ENCODE data around the gene RPL18A.
A peak's percentile ranks its signal among the peaks of the same experiment; 100 is the strongest.

RPL18A gene

DNA sequence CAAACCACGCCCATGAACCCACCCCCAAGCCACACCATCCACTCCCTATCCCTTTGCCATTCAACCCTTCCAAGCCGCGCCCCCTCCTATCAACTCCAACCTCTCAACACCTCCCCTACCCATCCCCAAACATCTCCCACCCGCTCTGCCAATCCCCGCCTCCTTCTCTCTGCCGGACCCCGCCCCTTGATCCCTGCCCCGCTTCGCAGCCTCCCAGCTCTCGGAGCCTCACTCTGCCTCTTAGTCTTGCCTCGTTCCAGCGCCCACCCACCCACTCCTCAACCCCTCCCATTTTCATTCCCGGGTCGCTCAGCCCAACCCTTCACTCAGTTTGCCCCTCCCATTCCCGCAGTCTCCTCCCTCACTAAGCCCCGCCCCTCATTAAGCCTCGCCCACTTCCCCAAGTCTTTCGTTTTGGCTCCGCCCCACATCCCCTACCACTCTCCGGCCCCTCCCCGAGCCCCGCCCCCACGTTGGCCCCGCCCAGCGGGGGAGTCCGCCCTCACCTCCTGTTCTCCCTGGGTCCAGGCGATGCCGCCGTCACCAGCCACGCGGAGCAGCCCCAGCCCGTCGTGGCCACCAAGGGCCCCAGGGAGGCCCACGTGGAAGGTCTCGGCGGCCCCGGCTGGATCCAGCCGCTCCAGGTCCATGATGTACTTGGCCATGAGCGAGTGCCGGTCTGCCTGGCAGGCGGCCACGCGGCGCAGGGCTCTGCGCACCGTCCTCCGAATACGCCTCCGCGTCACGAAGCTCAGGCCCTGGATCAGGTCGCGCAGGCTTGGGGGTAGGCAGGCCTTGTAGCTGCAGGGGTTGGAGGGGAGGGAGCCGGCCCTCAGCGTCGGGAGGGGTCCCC, 17.7 kb upstream of the RPL18A start:
- peak in 3 of 5 experiments; percentile 38 to 61 (median 51) for DNase-seq

DNA sequence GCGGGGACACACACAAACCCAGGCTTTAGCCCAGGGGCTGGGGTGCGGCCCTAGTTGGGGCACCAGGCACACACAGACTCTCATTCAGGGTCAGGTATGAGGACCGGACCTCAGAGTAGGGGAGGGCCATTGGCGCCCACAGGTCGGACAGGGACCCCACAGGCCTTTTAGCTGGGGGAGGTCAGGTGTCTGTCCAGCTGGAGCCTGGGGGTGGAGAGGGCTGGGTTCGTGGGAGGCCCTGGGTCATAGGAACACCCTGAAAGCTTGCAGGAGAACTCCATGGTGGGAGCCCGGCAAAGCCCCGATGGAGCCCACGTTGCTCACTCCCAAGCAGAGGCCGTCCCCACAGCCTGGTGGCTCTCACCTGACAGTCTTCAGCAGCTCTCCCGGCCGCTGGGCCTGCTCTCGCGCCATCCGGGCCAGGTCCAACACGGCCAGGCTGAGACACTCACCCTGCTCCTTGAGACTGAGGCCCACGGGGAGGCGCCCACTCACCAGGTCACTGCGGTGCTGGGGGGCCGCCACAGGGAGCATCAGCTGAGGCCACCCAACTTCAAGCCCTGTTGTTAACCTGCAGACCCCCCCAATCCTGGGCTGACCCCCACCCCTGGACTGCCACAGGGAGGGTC, 16.9 kb upstream of the RPL18A start:
- DNase-seq, result no peak

DNA sequence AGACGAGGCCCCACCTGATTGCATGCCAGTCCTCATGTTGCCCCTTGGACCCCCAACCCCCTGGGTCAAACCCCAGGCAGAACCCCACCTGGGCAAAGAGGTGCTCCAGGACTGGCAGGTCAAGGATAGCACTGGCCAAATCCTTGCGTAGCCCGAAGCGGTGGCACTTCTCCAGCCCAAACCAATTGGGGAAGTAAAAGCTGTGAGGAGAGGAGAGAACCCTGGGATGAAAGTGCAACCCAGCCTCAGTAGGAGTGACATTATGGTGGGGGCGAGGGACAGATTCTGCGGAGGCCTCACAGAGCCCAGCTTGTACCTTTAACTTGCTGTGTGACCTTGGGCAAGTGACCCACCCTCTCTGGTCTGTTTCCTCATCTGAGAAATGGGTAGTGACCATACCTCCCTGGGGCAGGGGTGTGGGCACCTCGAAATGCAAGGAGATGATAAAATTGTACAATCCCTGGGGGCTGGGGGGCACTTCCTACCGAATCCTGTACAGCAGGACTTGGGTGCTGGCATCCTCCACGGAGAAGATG, 16.4 kb upstream of the RPL18A start:
- DNase-seq, result no peak

DNA sequence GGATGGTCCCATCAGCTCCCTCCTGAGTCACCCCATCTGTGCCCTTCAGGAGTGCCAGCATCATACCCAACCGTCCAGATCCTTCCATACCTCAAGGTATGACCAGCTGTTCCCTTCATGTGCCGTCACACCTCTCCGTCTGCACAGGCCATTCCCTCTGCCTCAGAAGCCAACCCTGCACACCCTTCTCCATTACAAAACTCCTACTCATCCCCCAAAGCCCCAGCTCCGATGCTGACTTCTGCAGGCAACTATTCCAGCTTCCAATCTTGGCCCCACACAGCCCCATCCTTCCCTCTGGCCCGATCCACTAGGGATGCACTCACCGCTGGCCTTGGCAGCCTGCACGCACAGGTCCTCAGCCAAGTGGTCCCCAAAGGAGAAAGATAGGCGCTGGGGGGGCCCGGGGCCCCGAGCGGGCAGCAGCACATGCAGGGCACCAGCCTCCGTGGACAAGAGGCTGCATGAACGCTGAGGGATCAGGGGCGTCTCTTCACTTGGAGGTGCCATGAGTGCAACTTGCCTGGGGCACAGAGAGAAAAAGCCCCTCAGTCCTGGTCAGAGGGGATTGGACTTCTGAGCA, 15.7 kb upstream of the RPL18A start:
- DNase-seq, result no peak

DNA sequence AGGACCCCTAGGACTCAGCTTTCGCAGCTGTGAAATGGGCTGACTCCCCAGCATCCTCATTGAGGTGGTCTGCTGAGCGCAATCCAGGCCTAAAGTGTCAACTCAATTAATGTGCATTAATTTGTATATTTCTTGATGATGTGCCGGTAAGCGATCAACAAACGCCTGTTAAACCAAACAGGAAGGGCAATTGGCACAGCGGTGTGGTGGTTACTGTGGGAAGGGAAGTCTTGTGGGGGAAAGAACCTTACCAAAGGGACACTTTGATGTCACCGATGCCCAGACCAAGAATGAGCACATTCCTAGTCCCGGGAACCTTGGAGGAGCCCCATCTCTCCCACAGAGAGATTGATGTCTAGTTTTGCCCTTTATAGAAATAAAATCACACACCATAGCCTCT, 13.6 kb upstream of the RPL18A start:
- peak in 3 of 5 experiments; percentile 44 to 71 (median 68) for DNase-seq

DNA sequence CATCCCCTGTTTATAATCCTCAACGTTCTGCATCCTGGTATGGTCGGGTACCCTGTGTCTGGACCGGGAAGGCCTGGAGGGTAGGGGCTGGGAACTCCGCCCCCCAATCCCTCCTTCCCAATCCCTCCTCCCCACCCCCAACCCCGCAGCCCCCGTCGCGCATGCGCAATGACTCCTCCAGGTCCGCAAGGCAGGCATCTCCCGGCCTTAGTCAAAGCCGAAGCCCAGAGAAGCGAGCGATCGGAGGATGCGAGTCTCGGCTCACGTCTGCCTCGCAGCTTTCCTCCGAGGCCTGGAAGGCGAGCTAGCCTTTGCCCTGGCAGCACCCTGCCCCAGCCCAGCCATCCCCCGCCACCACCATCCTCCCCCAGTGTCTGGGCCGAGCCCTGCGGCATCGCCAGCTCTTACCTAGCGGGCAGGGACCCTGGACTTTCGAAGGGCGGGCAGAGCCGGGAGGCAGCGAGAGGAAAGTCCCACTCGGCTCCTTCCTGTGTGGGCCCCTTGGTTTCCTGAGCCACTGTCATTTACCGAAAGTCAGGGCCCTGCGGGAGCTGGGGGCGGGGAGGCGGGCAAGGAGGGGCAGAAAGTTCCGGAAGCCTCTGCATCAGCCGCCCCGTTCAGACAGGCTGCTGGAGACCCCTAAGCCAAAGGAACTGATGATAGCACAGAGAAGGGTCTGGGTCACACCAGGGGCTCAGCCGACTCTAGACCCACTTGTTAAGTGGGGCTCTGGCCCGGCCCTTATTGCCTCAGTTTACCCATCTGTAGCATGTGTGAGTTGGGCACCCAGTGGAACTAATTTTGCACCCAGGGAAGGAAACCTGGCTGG, 12.0 kb upstream of the RPL18A start, which contains the start of gene JAK3:
Gene JAK3, minus strand, starts transcription at position 445 of the 829 bp plus-strand sequence. CDS start 3,565 bp downstream, outside the sequence.
- DNase-seq, result peak; percentile 63 to 93 (median 86)

DNA sequence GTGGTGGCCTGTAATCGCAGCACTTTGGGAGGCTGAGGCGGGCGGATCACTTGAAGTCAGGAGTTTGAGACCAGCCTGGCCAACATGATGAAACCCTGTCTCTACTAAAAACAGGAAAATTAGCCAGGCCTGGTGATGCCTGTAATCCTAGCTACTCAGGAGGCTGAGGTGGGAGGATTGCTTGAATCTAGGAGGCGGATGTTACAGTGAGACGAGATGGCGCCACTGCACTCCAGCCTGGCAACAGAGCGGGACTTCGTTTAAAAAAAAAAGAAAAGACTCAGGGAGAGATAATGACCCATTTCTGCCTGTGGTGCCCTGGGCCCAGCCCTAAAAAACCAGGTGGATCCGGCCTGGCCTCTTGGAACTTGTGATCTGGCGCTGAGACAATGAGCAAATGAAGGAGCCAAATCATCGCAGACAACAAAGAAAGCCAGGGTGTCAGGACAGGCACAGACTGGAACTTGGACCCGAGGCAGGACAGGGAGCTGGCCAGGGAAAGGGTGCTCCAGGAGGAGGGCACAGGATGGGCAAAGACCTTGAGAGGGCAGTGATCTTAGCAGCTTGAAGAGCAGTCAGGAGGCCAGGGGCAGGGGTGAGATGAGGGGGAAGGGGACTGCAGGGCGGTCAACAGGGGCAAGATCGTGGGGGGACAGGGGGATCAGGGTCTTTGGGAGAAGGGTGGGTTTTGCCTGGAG, 11.0 kb upstream of the RPL18A start:
- no peak for DNase-seq

DNA sequence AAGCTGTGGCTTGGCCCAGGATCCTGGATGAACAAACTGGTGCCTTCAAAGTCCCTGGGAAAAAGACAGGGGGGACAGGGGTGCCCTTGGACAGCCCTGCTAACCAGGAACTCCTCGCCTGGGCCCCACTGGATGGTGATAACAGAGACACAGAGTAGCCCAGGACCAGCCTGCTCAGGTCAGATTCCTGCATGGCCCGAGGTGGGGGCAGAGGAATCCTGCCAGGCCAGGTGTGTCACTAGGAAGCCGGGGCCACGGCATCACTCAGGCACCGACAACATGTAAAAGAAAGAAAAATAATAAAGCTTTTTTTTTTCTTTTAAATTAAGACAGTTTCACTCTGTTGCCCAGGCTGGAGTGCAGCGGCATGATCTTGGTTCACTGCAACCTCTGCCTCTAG, 5.6 kb upstream of the RPL18A start:
- no peak for DNase-seq

DNA sequence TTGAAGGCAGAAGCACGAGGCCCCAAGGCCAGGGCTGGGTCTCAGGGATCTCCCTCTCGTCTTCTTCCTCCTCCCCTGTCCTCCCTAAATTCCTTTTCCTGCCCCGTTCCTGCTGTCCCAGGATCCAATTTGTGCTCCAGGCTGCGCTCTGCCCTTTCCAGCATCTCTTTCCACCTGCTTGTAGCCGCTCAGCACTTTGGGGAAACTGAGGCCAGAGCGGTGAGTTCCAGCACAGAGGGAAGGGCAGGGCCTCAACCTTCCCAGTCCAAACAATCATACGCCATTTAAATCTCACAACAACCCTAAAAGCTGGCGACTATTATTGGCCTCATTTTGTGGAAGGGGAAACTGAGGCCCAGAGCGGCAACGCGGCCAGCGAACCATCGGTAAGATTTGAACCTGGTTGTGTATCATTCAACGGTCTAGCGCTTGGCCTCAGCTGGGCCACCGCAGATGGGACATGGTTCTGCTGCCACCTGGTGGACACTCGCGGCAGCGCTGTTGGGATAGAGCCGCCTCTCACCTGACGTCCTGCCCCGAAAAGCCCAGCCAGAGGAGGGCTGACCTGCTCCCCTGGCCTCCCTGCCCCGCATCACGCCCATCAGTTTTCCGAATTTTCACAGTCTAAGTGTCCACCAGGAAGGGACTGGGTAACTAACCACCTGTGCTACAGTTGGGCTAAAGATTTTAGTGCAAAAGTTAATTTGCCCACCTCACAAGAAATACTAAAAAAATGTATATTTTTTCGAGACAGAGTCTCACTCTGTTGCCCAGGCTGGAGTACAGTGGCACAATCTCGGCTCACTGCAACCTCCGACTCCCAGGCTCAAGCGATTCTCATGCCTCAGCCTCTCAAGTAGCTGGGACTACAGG, 4.2 kb upstream of the RPL18A start:
- DNase-seq, result peak; percentile 69 to 93 (median 81)

DNA sequence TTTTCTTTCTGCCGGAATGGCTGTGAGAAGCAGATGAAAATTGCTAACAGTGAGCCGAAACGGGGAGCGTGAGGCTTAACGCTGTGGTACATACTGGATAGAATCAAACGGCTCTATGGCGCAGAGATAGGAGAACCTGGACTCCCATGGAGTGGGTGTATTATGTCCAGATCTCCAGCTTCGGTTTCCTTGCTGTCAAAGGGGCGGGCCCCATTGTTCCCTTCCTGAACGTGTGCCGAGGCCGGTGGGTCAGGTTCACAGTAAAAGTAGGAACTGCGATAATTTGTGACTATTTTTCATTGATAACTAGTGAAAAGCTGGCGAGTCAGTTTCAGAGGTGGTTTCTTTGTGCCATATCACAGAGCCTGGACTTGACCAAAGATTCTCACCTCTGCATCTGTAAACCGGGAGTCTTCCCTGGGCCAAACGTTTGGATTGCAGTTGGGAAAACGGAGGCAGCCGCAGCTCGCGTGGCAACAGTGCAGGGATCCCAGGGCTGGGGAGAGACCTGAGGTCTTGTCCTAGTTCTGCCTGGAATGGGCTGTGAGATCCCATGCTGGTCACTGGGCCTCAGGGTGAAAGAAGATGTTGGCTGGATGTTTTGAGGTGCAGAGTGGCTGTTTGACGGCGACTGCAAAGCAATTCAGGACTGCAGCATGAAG, 752 bp downstream of the RPL18A start:
- DNase-seq, result no peak

DNA sequence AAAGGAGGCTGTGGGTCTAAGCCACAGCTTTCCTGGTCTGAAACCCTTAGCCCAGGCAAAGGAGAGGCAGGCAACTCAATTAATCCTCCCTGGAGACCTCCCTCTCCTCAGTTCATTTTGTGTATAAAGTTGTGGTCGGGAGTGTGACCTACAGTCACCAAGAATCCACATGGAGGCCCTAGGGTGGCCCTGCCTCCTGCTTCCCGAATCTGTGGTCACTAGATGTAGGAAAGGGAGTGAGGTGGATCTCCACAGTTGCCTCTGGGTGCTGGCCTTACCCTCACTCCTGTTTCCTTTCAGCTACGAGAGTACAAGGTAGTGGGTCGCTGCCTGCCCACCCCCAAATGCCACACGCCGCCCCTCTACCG, 1.3 kb downstream of the RPL18A start:
- no peak for DNase-seq

DNA sequence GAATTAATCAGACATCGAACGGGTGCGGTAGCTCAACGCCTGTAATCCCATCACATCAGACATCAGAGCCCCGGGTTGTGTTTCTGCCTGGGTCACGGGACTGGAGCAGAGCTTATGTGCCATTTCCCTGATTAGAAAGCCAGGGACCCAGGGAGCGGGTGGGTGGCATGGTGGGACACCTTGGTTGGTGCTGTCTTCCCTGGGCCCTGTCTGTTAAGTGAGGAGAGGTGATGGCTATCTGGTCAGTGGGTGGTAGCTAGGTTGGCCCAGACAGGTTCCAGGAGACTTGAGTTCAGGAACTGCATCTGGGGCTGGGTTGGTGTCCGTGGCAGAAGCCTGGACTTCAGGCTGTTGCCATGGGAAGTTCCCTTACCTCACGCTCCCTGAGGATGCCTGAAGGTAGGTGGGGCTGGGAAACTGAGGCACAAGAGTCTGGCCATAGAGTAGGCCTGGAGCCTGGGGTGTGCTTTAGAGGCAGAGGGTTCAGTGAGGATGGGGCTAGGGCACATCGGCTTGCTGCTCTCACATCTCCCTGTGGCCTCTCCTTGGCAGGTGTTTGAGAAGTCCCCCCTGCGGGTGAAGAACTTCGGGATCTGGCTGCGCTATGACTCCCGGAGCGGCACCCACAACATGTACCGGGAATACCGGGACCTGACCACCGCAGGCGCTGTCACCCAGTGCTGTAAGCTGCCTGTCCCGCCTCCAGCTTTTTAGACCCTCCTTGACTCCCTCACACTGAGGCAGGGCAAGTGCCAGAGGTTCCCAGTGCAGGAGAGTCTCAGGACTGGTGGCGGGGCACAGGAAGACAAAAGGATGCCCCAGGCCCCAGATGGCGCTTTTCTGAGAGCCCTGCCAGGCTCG, 2.1 kb downstream of the RPL18A start:
- DNase-seq, result no peak

DNA sequence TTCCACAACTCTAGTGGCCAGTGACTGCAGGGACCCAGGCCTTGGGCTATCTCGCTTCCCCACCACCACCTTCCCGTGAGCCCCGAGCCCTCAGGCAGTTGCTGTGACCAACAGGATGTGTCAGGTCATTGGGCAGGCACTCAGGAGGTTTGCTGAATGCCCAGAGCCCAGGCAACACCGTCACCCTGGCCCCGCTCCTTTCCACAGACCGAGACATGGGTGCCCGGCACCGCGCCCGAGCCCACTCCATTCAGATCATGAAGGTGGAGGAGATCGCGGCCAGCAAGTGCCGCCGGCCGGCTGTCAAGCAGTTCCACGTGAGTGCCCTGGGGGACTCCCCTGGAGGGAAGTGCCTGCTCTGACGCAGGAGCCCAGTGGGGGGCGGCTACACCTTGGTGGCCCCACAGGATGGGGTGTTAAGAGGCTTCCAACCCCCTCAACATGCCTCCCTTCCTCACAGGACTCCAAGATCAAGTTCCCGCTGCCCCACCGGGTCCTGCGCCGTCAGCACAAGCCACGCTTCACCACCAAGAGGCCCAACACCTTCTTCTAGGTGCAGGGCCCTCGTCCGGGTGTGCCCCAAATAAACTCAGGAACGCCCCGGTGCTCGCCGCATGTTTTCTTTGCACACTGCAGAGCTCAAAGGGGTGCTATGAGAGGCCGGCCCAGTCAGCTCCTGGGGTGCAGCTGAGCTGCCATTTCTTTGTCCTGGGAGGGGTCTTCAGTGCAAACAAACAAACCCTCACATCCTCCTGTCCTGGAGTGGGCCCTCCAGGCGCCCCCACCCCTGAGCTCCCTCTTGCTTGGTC, 3.2 kb downstream of the RPL18A start:
- DNase-seq, result no peak

DNA sequence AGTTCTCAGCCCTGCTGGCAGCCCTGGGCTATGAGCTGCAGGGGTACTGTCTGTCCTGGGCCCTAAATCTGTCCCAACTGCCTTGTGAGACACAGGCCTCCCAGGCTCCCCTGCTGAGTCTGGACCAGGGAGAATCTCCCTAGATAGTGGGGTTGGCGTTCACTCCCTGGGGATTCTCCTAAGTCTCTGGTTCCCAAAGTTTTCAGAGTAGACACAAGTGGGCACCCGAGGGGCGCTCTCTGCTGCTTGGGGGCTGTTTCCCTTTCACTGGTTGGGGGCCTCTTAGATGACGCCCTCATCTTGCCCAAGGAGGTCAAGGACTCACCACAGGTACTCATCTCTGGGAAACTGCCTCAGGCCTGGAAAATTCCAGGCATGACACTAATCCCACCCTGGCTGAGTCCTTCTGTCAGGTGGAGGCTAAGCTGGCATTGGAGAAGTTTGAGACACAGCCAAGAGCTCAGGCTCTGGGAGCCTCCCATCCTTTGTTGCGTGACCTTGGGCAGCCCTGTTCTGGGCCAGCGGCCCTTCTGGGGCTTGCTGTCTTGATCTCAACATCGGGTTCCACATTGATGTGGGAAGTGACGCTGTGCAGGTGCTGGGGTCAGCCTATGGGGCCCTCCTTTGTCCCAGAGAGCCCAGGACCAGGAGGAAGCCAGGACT, 3.9 kb downstream of the RPL18A start:
- DNase-seq, result no peak

DNA sequence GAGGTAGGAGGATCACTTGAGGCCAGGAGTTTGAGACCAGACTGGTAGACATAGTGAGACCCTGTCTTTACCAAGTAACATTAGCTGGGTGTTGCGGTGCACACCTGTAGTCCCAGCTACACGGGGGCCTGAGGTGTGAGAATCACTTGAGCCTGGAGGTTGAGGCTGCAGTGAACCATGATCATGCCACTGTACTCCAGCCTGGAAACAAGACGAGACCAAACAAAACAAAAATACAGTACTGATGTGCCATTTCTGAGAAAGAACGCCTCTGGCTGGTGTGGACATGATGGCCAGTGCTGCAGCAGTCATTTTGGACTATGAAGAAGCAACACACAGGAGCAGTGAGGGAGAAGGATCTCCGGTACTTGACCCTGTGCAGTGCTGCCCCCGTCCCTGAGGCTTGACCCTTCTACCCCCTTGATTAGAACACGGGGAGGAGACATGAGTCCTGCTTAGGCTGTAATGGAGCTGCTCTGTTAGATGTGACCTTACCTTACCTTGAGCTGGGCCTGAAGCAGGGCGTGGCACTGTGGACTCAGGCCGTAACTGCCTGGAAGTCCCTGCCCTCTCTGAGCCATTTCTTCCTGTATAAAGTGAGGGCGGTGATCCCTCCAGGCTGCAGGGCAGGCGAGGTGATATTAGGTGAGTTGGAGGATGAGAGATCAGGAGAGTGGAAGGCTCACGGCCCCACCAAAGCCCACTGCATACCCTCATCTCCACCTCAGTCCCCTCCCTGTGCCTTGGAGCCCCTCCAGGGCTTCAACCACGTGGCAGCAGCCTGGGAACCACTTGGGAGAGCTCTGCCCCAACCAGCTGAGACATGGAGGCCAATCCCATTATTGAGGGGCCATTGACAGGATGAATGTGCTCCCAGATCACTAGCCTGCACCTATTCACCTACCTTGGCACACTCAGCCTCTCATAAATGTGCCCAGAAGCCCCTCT, 5.9 kb downstream of the RPL18A start:
- DNase-seq, result no peak

DNA sequence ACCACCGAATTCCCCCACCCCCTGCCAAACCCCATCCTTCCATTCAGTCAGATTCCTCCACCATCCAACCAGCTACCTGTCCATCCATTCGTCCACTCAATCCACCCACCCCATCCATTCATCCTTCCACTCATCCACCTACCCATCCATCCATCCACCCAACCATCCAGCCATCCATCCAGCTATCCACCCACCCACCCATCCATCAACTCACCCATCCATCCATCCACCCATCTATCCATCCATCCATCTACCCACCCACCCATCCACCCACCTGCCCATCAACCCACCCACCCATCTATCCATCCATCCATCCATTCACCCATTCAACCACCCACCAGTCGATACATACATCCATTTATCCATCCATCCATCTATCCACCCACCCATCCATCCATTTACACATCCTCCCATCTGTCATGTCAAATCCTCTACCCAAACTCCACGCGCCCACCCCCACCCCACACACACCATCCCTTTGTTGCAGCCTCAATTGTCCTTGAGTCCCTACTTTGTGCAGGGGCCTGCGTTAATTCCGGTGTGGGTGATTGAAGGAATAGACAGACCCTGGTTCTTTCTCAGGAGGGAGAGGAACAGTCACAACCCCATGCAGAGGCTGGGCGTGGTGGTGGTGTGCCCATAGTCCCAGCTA, 6.7 kb downstream of the RPL18A start:
- no peak for DNase-seq
